C1 segment of cervical spinal cord (tissue), 14 donors: Measurements from ENCODE around the gene MAOB.

Source experiments
- DNase-seq, 14 donors: peaks; one replicate each; lab custom pipeline; 2025; lab: John Stamatoyannopoulos, UW

Gene MAOB

DNA sequence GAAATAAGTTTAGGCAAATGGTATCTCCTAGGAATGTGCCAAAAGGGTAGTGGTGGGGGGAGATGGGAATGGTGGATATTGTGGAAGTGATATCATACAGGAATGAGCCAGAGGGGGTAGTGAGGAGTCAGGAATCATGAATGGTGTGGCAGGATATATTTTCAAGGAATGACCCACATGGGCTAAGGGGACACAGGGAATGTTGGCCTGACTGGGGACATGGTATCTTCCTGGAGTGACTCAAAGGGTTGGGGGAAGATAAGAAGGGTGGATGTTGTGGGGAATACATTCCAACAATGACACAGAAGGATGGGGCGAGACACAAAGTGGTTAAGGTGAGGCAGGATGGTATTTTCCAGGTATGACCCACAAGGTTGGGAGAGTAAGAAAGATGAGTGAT lies 165.6 kb downstream of the MAOB start:
- DNase-seq: no peak
